Lower leg skin (tissue), 4 donors: ENCODE results near the gene HIRIP3. TPM values are rescaled to one million over a fixed set of nuclear protein-coding genes. Genes with fewer than 3 reads are reported as not detected.

Source experiments
- DNase-seq, 2 donors: peaks; one replicate each; pipeline ENCODE4 v3.0.0-alpha.2; 2019; ENCODE audit warnings: low spot score in 2 of 2
- H3K4me3 ChIP-seq: fragments of 200-600 bp; sonication (generic); 2 replicates; pipeline ENCODE4 v1.5.1; 2017; ENCODE audit warnings: mild to moderate bottlenecking, low read depth; ENCODE audit not compliant: poor library complexity, severe bottlenecking
- POLR2A ChIP-seq, 2 donors: fragments of 450-650 bp; IDR thresholded peaks; one replicate each; pipeline ENCODE4 v1.6.1; 2016 to 2017; ENCODE audit warnings: antibody characterized with exemption in 2 of 2, mild to moderate bottlenecking in 1 of 2, moderate library complexity in 1 of 2
- WGBS, 2 donors: methylation state at CpG; one replicate each; pipeline ENCODE4 v1.1.5; 2018; 5-methylcytosine and 5-hydroxymethylcytosine counted together
- intact Hi-C: fragments of 100-400 bp; cut with DNase I; formaldehyde crosslinking; loops from one replicate; pipeline ENCODE4 v1.15.0; 2023; ENCODE audit warnings: low total_unique reads
- total RNA-seq, 4 donors: library from RNA; depleted of rRNA; stranded (reverse); fragments of >200 nt; gene quantifications; one replicate each; pipeline ENCODE4 v1.1.0, GENCODE V29; 2016
- TF ChIP-seq, protein P1 (sequence below), 3 donors: fragments of 450-650 bp; IDR thresholded peaks; one replicate each; pipeline ENCODE4 v1.5.1; 2016; ENCODE audit warnings: antibody characterized with exemption in 3 of 3, mild to moderate bottlenecking in 3 of 3, moderate library complexity in 2 of 3

The HIRIP3 gene
- total RNA-seq, 4 donors from 2014 or later = 13.7 to 28.9 (median 21.5) TPM

DNA sequence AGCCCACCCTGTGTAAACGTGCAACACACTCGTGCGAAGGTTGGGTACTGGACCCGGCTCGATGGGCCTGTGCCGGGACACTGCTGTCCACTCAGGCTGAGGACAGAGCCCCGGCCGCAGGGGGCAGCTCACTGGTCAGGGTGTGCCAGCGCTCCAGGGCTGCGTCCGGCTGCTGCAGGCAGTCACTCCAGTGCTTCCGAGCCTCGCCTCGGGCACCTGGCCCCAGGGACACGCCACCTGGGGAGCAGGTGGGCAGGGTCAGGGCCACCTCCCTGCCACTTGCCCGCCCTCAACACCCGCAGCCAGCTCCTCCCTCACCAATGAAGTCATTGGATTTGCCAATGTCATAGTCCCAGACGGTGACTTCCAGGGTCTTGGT is 10.7 kb upstream of the HIRIP3 start:
- no peak for DNase-seq
- 69 to 72% methylated on average over 8 to 9 of the region's 18 CpGs for WGBS, 2 donors
- intact Hi-C loops = no loop called here
- no peak overlapping the region for H3K4me3 ChIP-seq
- TF ChIP-seq, protein P1, sequence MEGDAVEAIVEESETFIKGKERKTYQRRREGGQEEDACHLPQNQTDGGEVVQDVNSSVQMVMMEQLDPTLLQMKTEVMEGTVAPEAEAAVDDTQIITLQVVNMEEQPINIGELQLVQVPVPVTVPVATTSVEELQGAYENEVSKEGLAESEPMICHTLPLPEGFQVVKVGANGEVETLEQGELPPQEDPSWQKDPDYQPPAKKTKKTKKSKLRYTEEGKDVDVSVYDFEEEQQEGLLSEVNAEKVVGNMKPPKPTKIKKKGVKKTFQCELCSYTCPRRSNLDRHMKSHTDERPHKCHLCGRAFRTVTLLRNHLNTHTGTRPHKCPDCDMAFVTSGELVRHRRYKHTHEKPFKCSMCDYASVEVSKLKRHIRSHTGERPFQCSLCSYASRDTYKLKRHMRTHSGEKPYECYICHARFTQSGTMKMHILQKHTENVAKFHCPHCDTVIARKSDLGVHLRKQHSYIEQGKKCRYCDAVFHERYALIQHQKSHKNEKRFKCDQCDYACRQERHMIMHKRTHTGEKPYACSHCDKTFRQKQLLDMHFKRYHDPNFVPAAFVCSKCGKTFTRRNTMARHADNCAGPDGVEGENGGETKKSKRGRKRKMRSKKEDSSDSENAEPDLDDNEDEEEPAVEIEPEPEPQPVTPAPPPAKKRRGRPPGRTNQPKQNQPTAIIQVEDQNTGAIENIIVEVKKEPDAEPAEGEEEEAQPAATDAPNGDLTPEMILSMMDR (IDR thresholded peaks at IDR 0.05) = no peak
- TF ChIP-seq POLR2A (IDR thresholded peaks at IDR 0.05) = no peak

DNA sequence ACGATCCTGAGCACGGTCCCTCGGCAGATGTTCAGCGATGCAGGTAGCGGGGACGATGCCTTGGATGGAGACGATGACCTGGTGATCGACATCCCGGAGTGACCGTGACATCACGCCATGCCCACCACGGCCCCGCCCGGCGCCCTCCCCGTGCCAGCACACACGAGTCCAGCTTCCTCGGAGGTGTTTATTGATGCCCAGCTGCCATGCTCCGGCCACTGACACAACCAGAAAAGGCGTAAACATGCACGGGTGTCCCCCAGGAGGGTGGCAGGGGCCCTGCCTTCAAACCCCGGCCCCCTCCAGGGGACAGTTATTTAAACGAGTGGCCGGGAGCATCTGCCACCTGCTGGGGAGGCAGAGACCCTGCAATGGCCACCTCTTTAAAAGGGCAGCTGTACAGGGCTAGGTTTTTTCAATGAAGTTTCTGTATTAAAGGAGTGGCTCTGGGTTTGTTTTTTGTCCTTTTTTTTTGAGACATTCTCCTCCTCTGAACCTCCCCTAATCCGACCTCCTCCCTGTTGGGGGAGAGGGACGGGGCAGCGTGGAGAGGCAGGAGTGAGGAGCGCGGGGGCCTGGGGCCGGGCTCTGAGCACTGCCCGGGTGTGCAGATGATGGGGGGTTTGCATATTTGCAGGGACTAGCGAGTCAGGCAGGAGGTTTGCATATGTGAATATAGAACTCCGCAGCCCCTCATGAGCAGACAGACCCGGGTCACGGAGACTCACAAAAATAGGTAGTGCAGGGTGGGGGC is 10.1 kb upstream of the HIRIP3 start:
- H3K4me3 ChIP-seq = no peak overlapping the region
- intact Hi-C loops = no loop called here
- TF ChIP-seq POLR2A (IDR thresholded peaks at IDR 0.05) = no peak
- TF ChIP-seq, protein P1 (IDR thresholded peaks at IDR 0.05) = no peak
- no peak for DNase-seq
- 56 to 61% methylated on average over 35 of the region's 35 CpGs for WGBS, 2 donors

DNA sequence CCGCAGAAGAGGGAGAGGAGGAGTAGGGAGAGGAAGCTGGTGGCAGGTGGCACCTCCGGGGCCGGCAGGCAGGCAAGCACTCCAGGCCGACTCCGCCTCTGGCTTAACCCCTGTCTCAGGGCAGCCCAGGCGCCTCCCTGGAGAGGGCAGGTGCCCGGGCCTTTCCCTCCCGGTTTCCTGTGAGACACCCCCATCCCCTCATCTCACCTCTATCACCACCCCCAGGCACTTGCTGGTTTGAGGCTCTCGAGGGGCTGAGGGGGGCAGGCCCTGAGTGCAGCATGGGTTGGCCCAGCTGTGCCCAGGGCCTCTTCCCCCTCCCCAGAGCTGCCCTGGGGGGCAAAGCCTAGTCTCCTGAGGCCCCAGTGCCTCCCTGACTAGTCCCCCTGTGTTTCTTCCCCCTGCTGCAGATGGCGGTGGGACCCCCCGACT is 9.4 kb upstream of the HIRIP3 start:
- intact Hi-C loops = no loop called here
- 58 to 62% methylated on average over 5 to 9 of the region's 11 CpGs for WGBS, 2 donors
- H3K4me3 ChIP-seq = no peak overlapping the region
- DNase-seq = no peak
- TF ChIP-seq POLR2A (IDR thresholded peaks at IDR 0.05) = no peak
- TF ChIP-seq, protein P1 (IDR thresholded peaks at IDR 0.05) = no peak

DNA sequence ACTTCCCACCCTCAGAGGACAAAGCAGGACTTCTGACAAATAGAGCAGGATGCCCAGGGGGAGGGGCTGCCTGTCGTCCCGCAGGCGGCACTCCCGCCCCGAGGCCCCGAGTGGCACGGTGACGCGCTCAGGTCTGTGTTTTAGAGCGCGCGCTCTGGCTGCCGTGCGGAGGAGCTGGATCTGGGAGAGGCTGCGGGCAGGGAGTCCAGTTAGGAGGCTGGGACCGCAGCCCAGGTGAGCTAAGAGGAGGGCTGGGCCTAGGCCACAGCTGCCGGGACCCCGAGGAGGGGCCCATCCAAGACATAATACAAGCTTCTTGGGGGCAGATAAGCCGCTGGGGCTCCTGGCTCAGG is 9.0 kb upstream of the HIRIP3 start:
- intact Hi-C loops = no loop called here
- no peak overlapping the region for H3K4me3 ChIP-seq
- TF ChIP-seq POLR2A (IDR thresholded peaks at IDR 0.05) = no peak
- TF ChIP-seq, protein P1 (IDR thresholded peaks at IDR 0.05) = no peak
- 60 to 64% methylated on average over 19 of the region's 19 CpGs for WGBS, 2 donors
- DNase-seq = no peak

DNA sequence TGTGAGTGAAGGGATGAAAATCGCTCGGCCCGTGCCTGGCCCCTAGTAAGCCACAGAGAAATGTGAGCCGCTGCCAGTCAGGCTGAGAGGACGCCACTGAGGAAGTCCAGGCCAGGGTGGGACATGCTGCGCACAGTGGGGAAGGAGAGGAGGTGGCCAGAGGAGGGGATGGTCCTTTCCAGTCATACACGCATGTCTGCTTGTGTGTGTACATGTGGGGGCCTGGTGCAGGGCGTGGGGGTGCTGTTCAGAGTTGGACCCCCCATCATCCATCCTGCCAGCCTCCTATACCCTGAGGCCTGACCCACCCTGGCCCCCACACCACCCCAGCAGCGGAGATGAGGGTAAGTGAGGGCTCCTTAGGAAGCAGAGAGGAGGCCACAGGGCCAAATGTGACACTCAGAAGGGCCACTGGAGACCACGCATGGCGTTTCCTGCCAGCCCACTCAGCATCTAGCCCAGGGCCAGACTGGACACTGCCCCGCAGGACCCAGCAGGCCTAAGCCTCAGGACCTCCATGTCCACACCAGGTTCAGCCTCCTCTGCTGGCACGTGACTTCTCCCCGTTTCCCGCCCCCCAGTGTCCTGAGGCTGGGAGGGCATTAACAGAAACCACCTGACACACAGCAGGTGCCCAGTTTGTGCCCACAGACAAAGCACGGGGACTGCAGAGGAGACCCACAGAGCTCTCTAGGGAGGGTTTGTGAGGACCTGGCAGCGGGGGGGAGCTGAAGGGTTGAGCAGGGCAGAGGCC is 8.4 kb upstream of the HIRIP3 start:
- intact Hi-C loops = no loop called here
- WGBS, 2 donors = 86 to 87% methylated on average over 14 to 17 of the region's 17 CpGs
- DNase-seq = no peak
- TF ChIP-seq, protein P1 (IDR thresholded peaks at IDR 0.05) = no peak
- TF ChIP-seq POLR2A (IDR thresholded peaks at IDR 0.05) = no peak
- no peak overlapping the region for H3K4me3 ChIP-seq
